Mucosa of descending colon (tissue), 3 donors: ENCODE results near the gene DFFA. TPM values are rescaled to one million over a fixed set of nuclear protein-coding genes. Genes with fewer than 3 reads are reported as not detected.

ENCODE experiments used
- ATAC-seq: fragments of 200-7000 bp; cut with Tn5 transposase; one replicate; pipeline ENCODE4 v1.9.1; 2020; ENCODE audit warnings: mild to moderate bottlenecking, moderate library complexity
- DNase-seq, 3 donors: peaks; one replicate each; pipeline ENCODE4 v3.0.0-alpha.2; 2020
- H3K36me3 ChIP-seq: fragments of 200-600 bp; one replicate; pipeline ENCODE4 v1.8.0; 2021; ENCODE audit warnings: low read depth, mild to moderate bottlenecking
- H3K4me1 ChIP-seq: fragments of 200-600 bp; one replicate; pipeline ENCODE4 v1.8.0; 2021; ENCODE audit warnings: low read depth, mild to moderate bottlenecking
- H3K4me3 ChIP-seq: fragments of 200-600 bp; one replicate; pipeline ENCODE4 v1.8.0; 2021; ENCODE audit warnings: mild to moderate bottlenecking
- H3K9me3 ChIP-seq: fragments of 200-600 bp; one replicate; pipeline ENCODE4 v1.8.0; 2021; ENCODE audit warnings: mild to moderate bottlenecking
- CTCF ChIP-seq: fragments of 200-600 bp; IDR thresholded peaks from one replicate; pipeline ENCODE4 v1.8.0; 2022; ENCODE audit warnings: antibody characterized with exemption, mild to moderate bottlenecking
- intact Hi-C, 2 donors: fragments of 100-400 bp; cut with DNase I in 1 of 2; cut with micrococcal nuclease in 1 of 2; formaldehyde crosslinking; loops; one replicate each; pipeline versions ENCODE4 v1.11.0 to v1.11.1; 2022; cut with DNase I, micrococcal nuclease
- total RNA-seq, 3 donors: library from RNA; stranded (reverse); fragmentation: NEBNext Ultra II Directional in 2 of 3; extraction: Animal tissue kit (Norgen Biotek cat#: 25700) in 2 of 3; gene quantifications; one replicate each; pipeline versions ENCODE4 v1.2.1 to v1.2.4, GENCODE V29; 2021 to 2023
- donor health status: DM: no; HTN: no; CAD: no; lungs with moderate emphysema.
- donor health status: DM: no; HTN: no; CAD: no.
- donor health status: DM: no; HTN: yes; CAD: no.

Gene DFFA
- total RNA-seq, 3 donors from 2014 or later = 20.9 to 34.0 (median 21.9) TPM

- no peaks in the 10 kb centered on the region for H3K9me3 ChIP-seq
- TF ChIP-seq CTCF = no peak
- intact Hi-C loops = no loop called here
- no peak overlapping the region for H3K4me3 ChIP-seq
- H3K4me1 ChIP-seq = no peaks in the 10 kb centered on the region
- DNase-seq (no peak), ATAC-seq (no peak)
- H3K36me3 ChIP-seq = no peaks in the 10 kb centered on the region
Observed at GRCh38 chr1:10446790-10447422, 25.4 kb downstream of the DFFA start.

GRCh38 chr1:10444795-10445397 lies 27.4 kb downstream of the DFFA start:
- no peak for TF ChIP-seq CTCF
- DNase-seq = no peak
- Histone ChIP-seq H3K4me3 (no peak overlapping the region), H3K4me1 (no peaks in the 10 kb centered on the region), H3K36me3 (no peaks in the 10 kb centered on the region), H3K9me3 (no peaks in the 10 kb centered on the region)
- ATAC-seq = no peak
- intact Hi-C loops = no loop called here

- TF ChIP-seq CTCF = no peak
- no peaks in the 10 kb centered on the region for H3K4me1 ChIP-seq
- H3K9me3 ChIP-seq = no peaks in the 10 kb centered on the region
- H3K36me3 ChIP-seq = no peaks in the 10 kb centered on the region
- H3K4me3 ChIP-seq = no peak overlapping the region
- intact Hi-C loops = no loop called here
- no peak for ATAC-seq
- DNase-seq = no peak
Observed at GRCh38 chr1:10444248-10444647, 28.1 kb downstream of the DFFA start.

- ATAC-seq (no peak), DNase-seq (no peak)
- no peak for TF ChIP-seq CTCF
- no peaks in the 10 kb centered on the region for H3K9me3 ChIP-seq
- H3K4me3 ChIP-seq = no peak overlapping the region
- no peaks in the 10 kb centered on the region for H3K36me3 ChIP-seq
- intact Hi-C loops = no loop called here
- no peaks in the 10 kb centered on the region for H3K4me1 ChIP-seq
Observed at GRCh38 chr1:10440794-10441193, 31.5 kb downstream of the DFFA start.

- ATAC-seq = no peak
- TF ChIP-seq CTCF = no peak
- no peak for DNase-seq
- Histone ChIP-seq H3K4me1 (no peaks in the 10 kb centered on the region), H3K4me3 (no peak overlapping the region), H3K9me3 (no peaks in the 10 kb centered on the region), H3K36me3 (no peaks in the 10 kb centered on the region)
- intact Hi-C loops = no loop called here
Observed at GRCh38 chr1:10440305-10440704, 32.0 kb downstream of the DFFA start.
